OCI-LY7 (cell line): ENCODE data around the gene KRTAP5-2. TPM values are rescaled to one million over a fixed set of nuclear protein-coding genes. Genes with fewer than 3 reads are reported as not detected.

Experiments used
- BruUV-seq: library from RNA; stranded (reverse); fragments of 400-500 nt; replicated peaks from 2 replicates; lab custom pipeline; 2021; lab: Mats Ljungman, UMichigan
- CTCF ChIA-PET: fragments of 300-600 bp; sonication (Branson Sonifier 250); formaldehyde crosslinking; loops from one replicate; lab custom pipeline; 2022; ENCODE audit warnings: antibody characterized with exemption; ENCODE audit not compliant: unreplicated experiment; lab: Charles Lee
- POLR2A ChIA-PET: fragments of 300-600 bp; sonication (Branson Sonifier 250); formaldehyde crosslinking; loops from one replicate; lab custom pipeline; 2022; ENCODE audit warnings: antibody characterized with exemption; lab: Charles Lee
- DNase-seq: peaks from one replicate; pipeline ENCODE4 v3.0.0-alpha.2; 2015; ENCODE audit warnings: low spot score
- H2AFZ ChIP-seq: fragments of 200-600 bp; sonication (generic), shearing (Covaris generic); 2 replicates; pipeline ENCODE4 v1.6.1; 2014; ENCODE audit warnings: mild to moderate bottlenecking, antibody characterized with exemption, low read length, moderate library complexity
- H3K27ac ChIP-seq: fragments of 200-600 bp; sonication (generic); 2 replicates; pipeline ENCODE4 v1.5.1; 2014; ENCODE audit warnings: mixed run types, low read depth, mild to moderate bottlenecking, moderate library complexity, low read length, inconsistent platforms; ENCODE audit not compliant: poor library complexity, severe bottlenecking
- H3K36me3 ChIP-seq: fragments of 200-600 bp; sonication (generic); 2 replicates; pipeline ENCODE4 v1.6.1; 2014; ENCODE audit warnings: mild to moderate bottlenecking, antibody characterized with exemption, low read length, moderate library complexity, mixed read lengths; ENCODE audit not compliant: insufficient read depth
- H3K4me1 ChIP-seq: fragments of 200-600 bp; sonication (generic); 2 replicates; pipeline ENCODE4 v1.5.1; 2014; ENCODE audit warnings: mild to moderate bottlenecking, low read length; ENCODE audit not compliant: insufficient read depth, poor library complexity, severe bottlenecking
- H3K4me2 ChIP-seq: fragments of 200-600 bp; sonication (generic); 2 replicates; pipeline ENCODE4 v1.6.1; 2014; ENCODE audit warnings: mild to moderate bottlenecking, low read length
- H3K4me3 ChIP-seq: fragments of 200-600 bp; sonication (generic); 2 replicates; pipeline ENCODE4 v1.5.1; 2014; ENCODE audit warnings: mild to moderate bottlenecking, low read depth, low read length; ENCODE audit not compliant: poor library complexity, severe bottlenecking
- H3K79me2 ChIP-seq: fragments of 200-600 bp; sonication (generic); 2 replicates; pipeline ENCODE4 v1.6.1; 2016; ENCODE audit warnings: low read depth, mild to moderate bottlenecking, low read length, moderate library complexity, mixed read lengths; ENCODE audit not compliant: insufficient read depth
- H3K9me2 ChIP-seq: fragments of 200-600 bp; sonication (generic); 2 replicates; pipeline ENCODE4 v1.6.1; 2016; ENCODE audit warnings: mild to moderate bottlenecking, low read length, mixed read lengths; ENCODE audit not compliant: insufficient read depth
- H3K9me3 ChIP-seq: fragments of 200-600 bp; sonication (generic); 2 replicates; pipeline ENCODE4 v1.6.1; 2014; ENCODE audit warnings: mild to moderate bottlenecking, mixed run types, low read length, mixed read lengths
- H4K20me1 ChIP-seq: fragments of 200-600 bp; sonication (generic); 2 replicates; pipeline ENCODE4 v1.6.1; 2014; ENCODE audit warnings: mild to moderate bottlenecking, antibody characterized with exemption, low read length, moderate library complexity, mixed read lengths; ENCODE audit not compliant: insufficient read depth
- CTCF ChIP-seq: fragments of 200-600 bp; sonication (generic); conservative IDR thresholded peaks from 2 replicates; pipeline ENCODE4 v1.5.1; 2014; ENCODE audit warnings: mild to moderate bottlenecking, antibody characterized with exemption, low read length, moderate library complexity, mixed read lengths
- EZH2phosphoT487 ChIP-seq: fragments of 200-600 bp; sonication (generic); IDR thresholded peaks from 2 replicates; pipeline ENCODE4 v1.6.1; 2018; ENCODE audit warnings: low read depth, borderline replicate concordance, mild to moderate bottlenecking, mixed run types, antibody characterized with exemption, low read length, moderate library complexity, mixed read lengths
- intact Hi-C: fragments of 100-400 bp; cut with micrococcal nuclease; formaldehyde crosslinking; loops from one replicate; pipeline ENCODE4 v1.10.0; 2022; ENCODE audit not compliant: unreplicated experiment
- total RNA-seq, 2 experiments: library from RNA; depleted of rRNA in 1 of 2; stranded (reverse); fragments of >200 nt in 1 of 2; shearing (Covaris generic) in 1 of 2; gene quantifications; 2 replicates each; pipeline ENCODE4 v1.2.3, GENCODE V29; 2014 to 2022

The KRTAP5-2 gene
- total RNA-seq, 2 experiments from 2014 or later = not detected

GRCh38 chr11:1566381-1567051, 31.6 kb downstream of the KRTAP5-2 start:
- Histone ChIP-seq H3K27ac (no peak overlapping the region), H3K36me3 (no peaks in the 10 kb centered on the region), H3K4me1 (no peaks in the 10 kb centered on the region), H3K79me2 (no peaks in the 10 kb centered on the region), H4K20me1 (no peaks in the 10 kb centered on the region), H3K9me3 (no peaks in the 10 kb centered on the region), H2AFZ (no peak overlapping the region), H3K4me3 (no peak overlapping the region), H3K9me2 (no peaks in the 10 kb centered on the region), H3K4me2 (no peak overlapping the region)
- POLR2A ChIA-PET = no interaction called here
- DNase-seq = no peak
- intact Hi-C loops = no loop called here
- CTCF ChIA-PET = no interaction called here
- BruUV-seq = no TSS peak
- TF ChIP-seq CTCF (no peak), EZH2phosphoT487 (no peak)

- no peaks in the 10 kb centered on the region for H3K4me1 ChIP-seq
Observed at GRCh38 chr11:1565904-1566247, 32.2 kb downstream of the KRTAP5-2 start.

More at GRCh38 chr11:1565904-1566247, 32.2 kb downstream of the KRTAP5-2 start:
- no peaks in the 10 kb centered on the region for H4K20me1 ChIP-seq
- ChIA-PET CTCF (no interaction called here), POLR2A (no interaction called here)
- no peak overlapping the region for H3K27ac ChIP-seq
- BruUV-seq = no TSS peak
- no peaks in the 10 kb centered on the region for H3K9me3 ChIP-seq
- no peak overlapping the region for H3K4me2 ChIP-seq
- no peaks in the 10 kb centered on the region for H3K79me2 ChIP-seq
- DNase-seq = no peak
- no peak overlapping the region for H2AFZ ChIP-seq
- intact Hi-C loops = no loop called here
- no peak overlapping the region for H3K4me3 ChIP-seq
- TF ChIP-seq EZH2phosphoT487 (no peak), CTCF (no peak)
- no peaks in the 10 kb centered on the region for H3K9me2 ChIP-seq
- no peaks in the 10 kb centered on the region for H3K36me3 ChIP-seq
